MV-4-11 (cell line): ENCODE measurements around the gene SPECC1.

ENCODE experiments used
- DNase-seq: peaks from one replicate; lab custom pipeline; 2025; lab: John Stamatoyannopoulos, UW

Gene SPECC1

DNA sequence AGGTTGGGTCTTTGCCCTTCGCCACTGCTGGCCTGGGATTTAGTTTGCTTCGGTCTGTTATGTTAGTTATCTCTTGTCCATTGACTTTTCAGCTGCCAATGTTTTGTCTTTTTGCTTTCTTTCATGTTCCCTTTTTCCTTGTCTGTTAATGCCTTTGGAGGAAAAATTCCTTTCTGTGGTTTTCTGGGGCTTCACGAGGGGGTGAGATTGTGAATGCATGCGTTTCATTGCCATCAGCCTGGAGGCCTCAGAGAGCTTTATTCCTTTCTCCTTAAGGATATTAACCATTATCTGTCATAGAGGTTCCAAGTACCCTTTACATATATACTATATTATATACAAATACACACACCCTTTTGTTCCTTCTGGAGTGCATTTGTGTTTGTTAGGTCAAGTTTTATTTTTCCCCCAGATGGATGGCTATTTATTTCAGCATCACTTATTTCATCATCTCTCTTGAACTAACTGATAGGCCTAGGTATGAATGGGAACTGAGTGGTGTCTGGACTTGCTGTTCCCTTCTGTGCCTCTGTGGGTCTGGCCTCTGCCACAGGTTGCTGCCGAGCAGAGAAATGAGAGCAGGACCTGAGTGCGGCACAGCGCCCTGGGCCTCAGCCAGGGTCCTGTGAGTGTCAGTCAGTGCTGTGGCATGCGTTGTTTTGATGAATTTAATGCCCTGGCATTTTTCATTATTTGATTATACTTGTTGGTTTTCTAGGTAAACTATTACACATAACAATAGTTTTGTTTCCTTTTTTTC is 264.8 kb downstream of the SPECC1 start:
- no peak for DNase-seq

DNA sequence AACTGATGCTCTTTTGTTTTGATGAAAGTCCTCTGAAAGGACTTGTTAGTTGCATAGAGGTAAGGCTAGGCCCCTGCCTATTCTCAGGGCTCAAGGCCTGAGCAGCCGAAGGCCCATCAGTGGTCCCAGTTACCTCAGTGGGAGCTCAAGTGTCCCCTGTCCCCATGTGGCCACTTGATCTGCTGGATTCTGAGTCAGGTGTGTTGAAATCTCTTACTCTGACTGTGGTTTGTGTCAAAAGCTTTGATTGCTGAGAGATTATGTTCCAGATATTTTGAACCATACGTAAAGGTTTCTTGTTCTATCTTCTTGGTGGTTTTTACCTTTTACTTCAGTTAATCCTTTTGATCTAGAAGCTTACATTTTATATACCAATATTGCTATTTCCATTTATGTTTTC is 266.5 kb downstream of the SPECC1 start:
- DNase-seq, result no peak

DNA sequence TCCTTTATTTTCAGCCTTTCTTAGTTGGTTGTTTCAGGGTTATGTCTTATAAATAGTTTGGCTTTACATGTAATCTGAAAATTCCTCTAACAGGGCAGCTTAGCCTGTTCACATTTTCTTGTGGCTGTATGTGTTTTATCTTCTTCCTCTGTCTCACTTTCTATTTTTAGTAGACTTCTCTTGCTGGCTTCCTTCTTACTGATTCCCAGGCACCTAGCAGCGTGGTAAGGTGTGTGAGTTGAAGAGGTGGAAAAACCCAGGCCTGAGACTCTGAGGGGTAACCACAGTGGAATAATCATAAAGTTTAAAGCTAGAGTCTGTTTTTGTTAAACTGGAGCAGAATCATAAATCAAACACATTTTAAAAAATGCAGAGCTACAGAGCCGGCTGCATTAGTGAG is 267.3 kb downstream of the SPECC1 start:
- DNase-seq, result no peak

DNA sequence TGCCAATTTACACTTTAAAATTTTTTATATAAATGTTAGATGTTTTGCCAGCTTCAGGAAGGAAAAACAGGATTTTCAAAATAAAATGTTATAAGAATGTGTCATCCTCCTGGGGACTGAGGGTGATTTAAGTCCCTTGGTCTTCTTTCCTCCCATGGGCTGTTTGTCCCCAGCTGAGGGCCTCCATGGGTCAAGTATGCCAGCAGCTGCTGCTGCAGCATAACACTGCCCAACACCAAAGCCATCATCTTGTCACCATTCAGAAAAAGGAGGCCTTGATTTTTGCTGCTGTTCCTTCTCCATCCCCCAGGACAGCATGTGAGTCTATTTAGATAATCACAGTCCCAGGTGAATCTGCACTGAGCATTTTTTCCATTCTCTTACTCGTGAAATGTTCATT is 269.6 kb downstream of the SPECC1 start:
- no peak for DNase-seq

GRCh38 chr17:20279631-20280030 is 270.5 kb downstream of the SPECC1 start:
- no peak for DNase-seq

DNA sequence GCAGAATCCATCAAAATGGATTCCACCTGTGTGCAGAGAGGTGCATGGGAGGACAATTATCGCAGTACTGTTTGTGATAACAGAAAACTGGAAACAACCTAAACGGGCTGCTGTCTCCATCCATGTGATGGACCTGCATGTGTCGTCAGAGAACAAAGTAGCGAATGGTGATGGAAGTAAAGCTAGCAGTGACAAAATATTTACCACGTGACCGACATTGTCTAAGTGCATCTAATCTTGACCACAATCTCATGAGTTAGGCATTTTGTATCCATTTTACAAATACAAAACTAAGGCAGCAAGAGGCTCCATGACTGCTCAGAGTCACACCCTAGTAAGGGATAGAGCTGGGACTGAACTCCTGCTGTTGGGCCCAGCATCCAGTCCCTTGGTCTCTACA is 270.9 kb downstream of the SPECC1 start:
- DNase-seq, result peak; percentile 13

GRCh38 chr17:20280851-20281250 is 271.7 kb downstream of the SPECC1 start:
- DNase-seq, result peak; percentile 98

GRCh38 chr17:20281860-20282259 is 272.7 kb downstream of the SPECC1 start:
- DNase-seq, result peak; percentile 95

GRCh38 chr17:20282526-20283308 is 273.6 kb downstream of the SPECC1 start:
- DNase-seq, result no peak

DNA sequence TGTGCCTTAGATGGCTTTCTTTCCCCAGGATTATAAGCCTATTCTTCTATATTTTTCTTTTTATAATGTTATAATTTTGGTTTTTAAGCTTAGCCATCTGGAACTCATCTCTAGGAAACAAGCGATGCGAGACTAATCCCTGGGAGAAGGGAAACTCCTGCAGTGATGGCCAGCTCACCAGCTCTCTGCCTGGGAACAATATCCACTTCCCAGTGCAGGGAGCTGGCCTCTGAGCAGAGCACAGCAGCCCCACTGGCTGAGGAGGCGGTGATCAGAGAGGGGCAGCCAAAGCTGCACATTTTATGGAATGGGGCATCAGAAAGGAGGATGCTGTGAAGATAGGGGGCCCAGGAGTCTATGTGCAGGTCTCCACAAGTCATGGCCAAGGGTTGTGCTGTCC is 274.9 kb downstream of the SPECC1 start:
- DNase-seq, result no peak

DNA sequence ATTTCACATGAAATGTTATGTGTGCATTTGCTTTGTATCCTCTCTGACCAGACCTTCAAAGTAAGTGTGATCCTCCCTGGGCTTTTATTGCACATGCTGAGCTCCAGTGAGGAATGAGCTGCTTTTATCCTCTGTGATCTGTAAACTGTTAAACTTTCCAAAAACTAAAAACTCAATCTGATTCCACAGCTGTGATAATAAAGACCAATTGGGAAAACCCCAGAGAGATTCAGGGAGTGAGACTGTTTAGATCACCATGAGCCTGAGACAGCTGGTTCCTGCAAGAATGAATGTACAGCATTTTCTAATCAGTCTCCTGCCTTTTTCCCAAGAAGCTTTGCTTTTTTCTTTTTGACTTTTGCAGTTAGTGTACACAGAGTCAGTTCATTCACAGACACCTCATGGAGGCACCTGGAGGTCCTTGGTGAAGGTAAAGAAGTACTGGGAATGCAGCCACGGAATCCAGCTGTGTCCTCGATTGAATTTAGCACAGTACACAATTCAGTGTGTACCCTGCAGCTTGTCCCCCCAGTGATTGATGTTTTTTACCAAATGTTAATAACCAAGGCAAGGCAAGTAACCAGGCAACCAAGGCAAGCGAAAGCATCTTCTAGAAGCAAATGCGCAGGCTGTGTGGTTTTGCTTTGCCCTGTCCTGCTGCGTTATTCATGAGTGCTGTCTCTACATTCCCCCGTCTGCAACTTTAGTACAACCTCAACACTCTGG is 275.6 kb downstream of the SPECC1 start:
- no peak for DNase-seq

- DNase-seq, result no peak
These were observed 280.8 kb downstream of the SPECC1 start for GRCh38 chr17:20289984-20290383.

GRCh38 chr17:20291853-20292252 is 282.7 kb downstream of the SPECC1 start:
- no peak for DNase-seq

DNA sequence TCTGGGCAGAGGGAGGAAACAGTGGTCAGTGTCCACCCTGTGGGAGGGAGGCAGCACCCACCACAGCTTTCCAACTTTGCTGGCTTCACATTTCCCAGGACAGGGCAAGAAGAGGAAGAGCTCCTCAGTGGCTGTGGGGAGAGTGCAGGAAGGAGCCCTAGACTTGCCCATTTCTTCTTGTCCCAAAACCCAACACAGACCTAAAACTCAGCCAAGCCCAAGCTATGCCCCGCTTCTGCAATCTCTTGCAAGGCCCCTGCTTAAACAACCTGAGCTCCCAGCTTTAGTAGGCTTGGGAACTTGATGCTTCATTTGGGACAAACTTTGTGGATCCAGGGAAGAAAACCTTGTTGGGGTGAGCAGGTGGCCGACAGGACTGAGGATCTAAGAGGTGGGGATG is 284.3 kb downstream of the SPECC1 start:
- no peak for DNase-seq

- no peak for DNase-seq
These were observed 285.0 kb downstream of the SPECC1 start for GRCh38 chr17:20294120-20294519.

- DNase-seq, result no peak
These were observed 289.9 kb downstream of the SPECC1 start for GRCh38 chr17:20299013-20299412.

DNA sequence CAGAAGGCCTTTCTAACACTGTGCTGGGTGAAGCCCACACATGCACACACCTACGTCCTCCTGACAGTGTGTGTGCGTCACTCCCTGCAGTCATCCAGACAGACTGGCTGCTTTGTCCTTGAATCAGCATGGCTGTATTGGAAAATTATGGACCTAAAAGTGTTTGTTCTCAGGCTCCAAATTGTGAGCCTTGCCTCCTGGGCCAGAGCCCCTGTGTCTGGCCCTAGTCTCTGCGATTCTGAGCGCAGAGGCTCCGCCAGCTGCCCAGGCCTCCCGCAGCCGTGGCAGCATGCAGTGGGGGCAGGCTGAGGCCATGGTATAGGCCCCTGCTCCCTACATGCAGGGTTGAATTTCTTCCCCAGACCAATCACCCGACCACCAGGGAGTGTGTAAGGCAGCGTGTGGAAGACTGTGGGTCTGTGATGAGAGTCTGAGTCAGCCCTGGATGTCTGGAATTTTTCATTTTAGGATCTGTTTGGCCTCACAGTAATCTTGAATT is 291.3 kb downstream of the SPECC1 start:
- no peak for DNase-seq

DNA sequence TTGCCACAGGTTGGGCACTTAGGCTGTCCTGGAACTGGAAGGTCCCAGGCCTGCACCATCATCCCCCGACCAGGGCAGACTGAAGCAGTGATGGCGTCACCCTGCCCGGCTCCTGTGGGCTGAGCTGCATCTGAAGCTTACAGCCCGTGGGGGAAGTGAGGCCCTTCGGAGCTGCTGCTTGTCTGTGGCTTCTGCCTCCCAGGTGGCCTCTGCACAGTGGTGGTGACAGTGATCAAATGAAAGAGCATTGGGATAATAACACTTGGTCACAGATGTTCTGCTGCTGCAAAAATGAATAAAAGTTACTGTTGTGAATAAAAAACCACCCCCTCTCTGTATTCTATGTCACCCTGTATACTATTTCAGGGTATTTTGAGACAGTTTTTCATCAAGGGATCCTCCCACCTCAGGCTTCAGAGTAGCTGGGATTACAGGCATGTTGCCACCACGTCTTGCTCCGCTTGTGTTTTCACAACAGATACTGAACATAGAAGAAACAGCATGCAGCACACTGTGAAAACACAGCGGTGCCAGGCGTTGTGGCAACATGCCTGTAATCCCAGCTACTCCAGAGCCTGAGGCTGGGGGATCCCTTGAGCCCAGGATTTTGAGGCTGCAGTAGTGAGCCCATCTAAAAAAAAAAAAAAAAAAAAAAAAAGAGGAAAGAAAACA is 293.2 kb downstream of the SPECC1 start:
- DNase-seq, result peak; percentile 80

- peak; percentile 29 for DNase-seq
These were observed 295.8 kb downstream of the SPECC1 start for GRCh38 chr17:20304961-20305360.

- no peak for DNase-seq
These were observed 297.8 kb downstream of the SPECC1 start for GRCh38 chr17:20306924-20307323.

DNA sequence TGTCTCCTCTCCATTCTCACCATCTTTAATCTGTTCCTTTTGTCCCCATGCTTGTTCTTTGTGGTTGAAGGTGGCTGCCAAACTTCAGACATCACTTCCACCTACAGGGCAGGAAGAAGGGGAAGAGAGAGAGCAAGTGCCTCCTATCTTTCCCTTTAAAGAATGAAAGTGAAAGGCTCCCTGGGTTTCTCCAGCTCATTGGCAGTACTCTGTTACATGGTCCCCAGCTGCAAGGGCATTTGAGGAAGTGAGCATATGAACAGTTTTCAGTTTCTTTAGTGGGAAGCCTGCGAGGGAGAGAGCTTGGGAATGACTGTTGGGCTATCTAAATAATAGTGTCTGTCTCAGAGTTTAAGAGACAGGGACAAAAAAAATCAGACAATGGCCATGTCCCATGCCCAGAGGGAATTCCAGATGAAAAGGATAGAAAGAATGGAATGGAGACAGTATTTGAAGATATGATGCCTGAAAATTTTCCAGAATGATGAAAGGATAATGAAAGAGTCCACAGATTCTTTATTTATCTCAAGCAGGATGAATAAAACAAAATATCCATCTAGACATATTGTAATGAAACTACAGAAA is 298.3 kb downstream of the SPECC1 start:
- peak; percentile 95 for DNase-seq

DNA sequence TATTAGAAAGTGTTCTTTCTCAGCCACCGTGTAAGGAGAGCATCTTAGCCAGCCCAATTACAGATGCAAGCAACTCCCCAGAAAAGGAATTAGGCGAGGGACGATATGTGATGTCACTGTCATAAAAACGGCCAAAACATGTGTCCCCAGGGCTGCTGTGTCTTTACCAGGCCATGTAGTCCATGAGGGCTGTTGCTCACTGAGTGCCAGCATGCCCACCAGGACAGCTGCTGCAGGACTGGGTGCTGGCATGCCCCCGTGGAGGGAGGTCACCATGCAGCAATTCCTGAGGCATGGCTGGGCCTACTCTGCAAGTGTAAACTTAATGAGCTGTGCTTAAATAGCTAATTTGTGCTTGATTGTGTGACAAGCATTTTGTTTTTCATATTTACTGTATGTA is 301.3 kb downstream of the SPECC1 start:
- DNase-seq, result no peak
